GM19438 (cell line): ENCODE data around the gene STAC.

Experiments used
- ATAC-seq: cut with Tn5 transposase; IDR thresholded peaks from one replicate; pipeline ENCODE4 v1.9.1; 2021; ENCODE audit warnings: low read depth; ENCODE audit not compliant: unreplicated experiment

Gene STAC, protein sequence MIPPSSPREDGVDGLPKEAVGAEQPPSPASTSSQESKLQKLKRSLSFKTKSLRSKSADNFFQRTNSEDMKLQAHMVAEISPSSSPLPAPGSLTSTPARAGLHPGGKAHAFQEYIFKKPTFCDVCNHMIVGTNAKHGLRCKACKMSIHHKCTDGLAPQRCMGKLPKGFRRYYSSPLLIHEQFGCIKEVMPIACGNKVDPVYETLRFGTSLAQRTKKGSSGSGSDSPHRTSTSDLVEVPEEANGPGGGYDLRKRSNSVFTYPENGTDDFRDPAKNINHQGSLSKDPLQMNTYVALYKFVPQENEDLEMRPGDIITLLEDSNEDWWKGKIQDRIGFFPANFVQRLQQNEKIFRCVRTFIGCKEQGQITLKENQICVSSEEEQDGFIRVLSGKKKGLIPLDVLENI

DNA sequence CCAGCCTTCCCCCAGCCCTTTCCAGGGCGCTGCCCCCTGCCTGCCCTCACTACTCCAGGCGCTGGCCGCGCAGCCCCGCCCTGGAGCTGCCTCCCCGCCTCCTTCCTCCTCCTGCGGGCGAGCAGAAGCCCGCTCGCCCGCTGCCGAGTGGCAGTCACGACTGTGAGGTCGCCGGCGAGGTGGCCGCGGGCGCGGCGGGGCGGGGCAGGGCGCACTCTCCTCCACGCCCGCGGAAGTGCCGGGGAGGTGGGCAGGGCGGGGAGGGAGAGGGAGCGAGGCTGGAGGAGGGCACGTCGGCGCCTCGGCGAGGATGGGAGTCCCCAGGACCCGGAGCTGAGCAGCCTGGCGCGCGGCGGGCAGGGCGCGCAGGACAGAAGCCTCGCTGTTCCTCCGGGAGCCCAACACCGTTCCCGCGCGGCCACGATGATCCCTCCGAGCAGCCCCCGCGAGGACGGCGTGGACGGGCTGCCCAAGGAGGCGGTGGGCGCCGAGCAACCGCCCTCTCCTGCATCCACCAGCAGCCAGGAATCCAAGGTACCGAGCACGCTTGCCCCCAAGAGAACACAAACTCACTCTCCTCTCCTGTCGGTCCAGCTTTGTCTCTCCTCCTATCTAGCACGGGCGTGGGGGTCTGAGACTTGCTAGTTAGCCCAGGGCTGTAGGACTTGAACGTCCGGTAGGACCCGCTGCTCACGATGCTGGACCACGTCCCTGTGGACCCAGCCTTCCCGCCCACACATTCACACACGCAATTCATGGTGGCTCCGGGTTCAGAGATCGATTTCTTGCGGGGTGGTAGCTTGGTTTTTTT, at the start of gene STAC:
STAC (plus strand) TSS at position 284 of the 811 bp plus-strand sequence; CDS start at position 424, 140 bp downstream.
- no peak for ATAC-seq

DNA sequence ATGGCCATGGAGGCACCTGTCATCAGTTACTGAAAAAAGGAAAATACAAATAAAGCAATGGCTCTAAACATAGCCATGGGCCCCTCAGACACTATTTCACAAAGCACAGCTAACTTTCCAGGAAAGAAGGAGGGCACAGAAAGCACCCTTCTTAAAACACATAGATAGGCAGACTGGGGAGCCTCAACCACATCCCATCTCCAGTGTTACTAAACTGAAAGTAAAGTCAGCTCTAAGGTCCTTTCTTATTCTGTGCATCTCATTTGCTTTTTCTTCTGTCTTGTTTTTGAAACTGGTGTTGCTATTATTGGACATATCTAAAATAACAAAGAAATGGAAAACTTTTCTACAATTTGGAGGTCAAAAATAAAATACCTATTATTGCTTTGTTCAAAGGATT, 48.2 kb upstream of the STAC start:
- no peak for ATAC-seq

GRCh38 chr3:36362216-36362615, 18.1 kb upstream of the STAC start:
- ATAC-seq = no peak

GRCh38 chr3:36362973-36363372, 17.3 kb upstream of the STAC start:
- ATAC-seq = no peak

GRCh38 chr3:36364260-36364659, 16.0 kb upstream of the STAC start:
- ATAC-seq = no peak

- ATAC-seq = no peak
Observed at GRCh38 chr3:36365829-36366228, 14.5 kb upstream of the STAC start.

DNA sequence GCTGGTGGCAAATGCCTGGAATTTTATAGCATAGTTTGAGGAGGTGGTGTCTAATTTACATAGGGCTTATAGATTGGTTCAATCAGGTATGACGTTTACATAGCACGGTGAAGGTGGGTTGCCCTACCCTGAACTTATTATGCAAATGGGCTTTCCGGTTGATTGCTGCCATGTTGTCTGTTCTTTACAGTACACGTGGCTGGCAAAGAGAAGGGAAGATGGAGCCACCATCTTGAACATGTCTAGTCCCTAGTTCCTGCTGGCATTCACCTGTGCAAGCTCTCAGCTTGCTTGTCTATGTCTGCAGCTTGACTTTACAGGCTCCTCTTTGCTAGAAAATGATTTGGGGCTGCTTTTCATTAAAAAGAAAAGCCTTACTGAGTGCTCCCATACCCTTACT, 14.0 kb upstream of the STAC start:
- no peak for ATAC-seq

- ATAC-seq = no peak
Observed at GRCh38 chr3:36367912-36368573, 12.3 kb upstream of the STAC start.

DNA sequence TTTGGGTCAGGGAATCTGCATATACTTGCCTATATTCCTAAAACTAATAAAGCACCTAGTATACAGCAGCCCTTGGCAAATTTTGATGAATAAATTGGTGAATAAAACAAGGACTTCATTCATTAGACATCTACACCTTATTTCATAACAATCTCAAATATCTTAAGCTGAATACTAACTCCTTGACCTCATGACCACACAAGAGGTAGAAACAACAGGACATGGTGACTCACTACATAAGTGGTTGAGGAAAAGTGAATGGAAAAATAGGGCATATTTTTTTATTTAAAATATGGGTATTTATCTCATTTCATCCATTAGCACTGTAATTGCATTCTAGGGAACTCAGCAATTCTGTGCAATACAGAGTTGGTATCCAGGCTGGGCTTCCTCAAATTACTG, 7.8 kb upstream of the STAC start:
- no peak for ATAC-seq

- no peak for ATAC-seq
Observed at GRCh38 chr3:36373084-36373483, 7.2 kb upstream of the STAC start.

- no peak for ATAC-seq
Observed at GRCh38 chr3:36373666-36374065, 6.6 kb upstream of the STAC start.

GRCh38 chr3:36379872-36380220, 458 bp upstream of the STAC start:
- ATAC-seq = no peak

DNA sequence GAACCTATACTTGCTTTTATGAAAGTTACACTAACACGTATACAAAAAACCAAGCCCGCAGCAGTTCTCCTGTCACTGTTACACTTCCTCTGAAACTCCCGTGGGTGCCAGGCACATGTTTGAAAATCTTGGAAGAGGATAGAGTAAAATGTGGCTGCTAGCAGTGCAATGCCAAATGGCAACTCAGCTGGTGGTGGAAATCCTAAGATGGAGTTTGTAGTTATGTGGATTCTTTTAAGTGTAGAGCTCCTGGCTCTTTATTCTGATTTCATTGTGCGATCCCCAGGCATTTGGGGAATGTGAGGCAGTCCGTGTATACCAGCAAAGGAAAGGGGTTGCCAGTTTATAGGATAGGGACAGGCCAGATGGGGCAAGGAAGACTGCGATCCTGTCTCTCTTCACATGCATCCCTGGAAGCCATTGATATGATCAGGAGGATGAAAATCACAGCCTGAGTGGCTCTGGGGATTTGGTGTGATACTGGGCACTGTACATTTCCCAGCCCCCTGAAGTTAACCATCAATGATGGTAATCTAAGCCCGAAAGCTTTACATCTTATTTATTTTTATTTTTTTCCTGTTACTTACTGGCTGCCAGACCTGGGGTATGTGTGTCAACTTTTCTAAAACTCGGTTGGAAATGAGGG, 1.1 kb downstream of the STAC start:
- ATAC-seq = no peak

DNA sequence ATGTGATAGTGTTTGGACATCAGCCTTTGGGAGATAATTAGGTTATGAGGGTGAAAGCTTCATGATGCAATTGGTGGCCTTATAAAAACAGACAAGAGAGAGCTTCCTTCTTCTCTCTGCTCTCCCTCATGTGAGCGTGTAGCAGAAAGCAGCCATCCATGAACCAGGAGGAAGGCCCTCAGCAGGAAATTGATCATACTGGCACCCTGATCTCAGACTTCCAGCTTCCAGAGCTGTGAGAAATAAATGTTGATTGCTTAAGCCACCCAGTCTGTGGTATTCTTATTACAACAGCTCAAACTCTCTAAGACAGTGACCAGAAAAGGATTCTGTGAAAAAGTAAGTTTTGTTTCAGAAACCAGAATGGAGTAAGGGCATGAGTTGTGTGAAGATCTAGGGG, 13.3 kb downstream of the STAC start:
- no peak for ATAC-seq

DNA sequence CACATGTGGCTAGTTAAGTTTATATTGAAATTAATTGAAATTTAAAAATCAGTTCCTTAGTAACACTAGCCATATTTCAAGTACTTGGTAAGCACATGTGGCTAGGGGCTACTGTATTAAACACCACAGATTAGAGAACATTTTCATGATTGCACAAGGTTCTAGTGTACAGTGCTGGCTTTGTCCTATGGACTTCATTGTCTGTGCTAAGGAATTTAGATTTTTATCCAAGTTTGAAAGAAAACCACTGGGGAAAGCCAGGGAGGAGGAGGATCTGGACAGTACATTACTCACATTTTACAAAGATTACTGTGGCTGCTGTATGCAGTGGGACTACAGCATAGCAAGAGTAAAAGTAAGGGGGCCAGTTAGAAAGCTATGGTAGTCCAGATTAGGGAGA, 13.9 kb downstream of the STAC start:
- no peak for ATAC-seq

GRCh38 chr3:36397841-36398240, 17.5 kb downstream of the STAC start:
- no peak for ATAC-seq

DNA sequence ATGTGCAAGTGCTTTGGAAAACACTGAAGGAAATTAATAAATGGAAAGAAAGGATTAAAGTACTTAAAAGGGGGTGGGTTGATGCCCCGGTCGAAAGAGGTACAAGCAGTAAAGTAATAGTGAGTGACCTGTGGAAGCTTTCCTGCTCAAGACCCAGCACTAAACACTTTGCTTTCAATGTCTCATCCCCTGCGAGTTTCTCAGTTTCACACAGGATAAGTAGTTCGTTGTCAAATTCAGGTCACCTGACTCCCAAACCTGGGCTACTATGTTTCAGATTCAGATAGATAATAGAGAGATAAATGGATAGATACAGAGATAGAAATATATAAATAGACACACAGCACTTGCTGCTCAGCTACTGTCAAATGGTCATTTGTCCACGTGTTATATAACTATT, 19.6 kb downstream of the STAC start:
- no peak for ATAC-seq

GRCh38 chr3:36401056-36401455, 20.8 kb downstream of the STAC start:
- ATAC-seq = no peak

DNA sequence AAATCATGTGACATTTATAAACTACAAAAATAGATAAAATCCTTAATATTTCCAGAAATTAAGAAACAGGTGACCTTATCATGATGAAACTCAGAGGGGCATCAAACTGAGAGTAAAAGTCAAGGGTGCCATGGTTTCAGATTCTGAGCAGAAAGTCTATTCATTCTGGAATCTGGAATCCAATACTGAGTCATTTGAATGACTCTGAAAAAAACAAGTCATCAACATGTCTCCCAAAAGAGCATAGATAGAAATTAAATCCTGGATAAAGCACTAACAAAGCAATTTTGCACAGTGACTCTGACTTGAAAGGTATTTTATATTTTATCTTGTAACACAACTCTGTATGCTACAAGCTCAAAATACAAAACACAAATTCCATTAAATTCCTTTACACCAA, 23.4 kb downstream of the STAC start:
- no peak for ATAC-seq

GRCh38 chr3:36405190-36405589, 24.9 kb downstream of the STAC start:
- no peak for ATAC-seq

DNA sequence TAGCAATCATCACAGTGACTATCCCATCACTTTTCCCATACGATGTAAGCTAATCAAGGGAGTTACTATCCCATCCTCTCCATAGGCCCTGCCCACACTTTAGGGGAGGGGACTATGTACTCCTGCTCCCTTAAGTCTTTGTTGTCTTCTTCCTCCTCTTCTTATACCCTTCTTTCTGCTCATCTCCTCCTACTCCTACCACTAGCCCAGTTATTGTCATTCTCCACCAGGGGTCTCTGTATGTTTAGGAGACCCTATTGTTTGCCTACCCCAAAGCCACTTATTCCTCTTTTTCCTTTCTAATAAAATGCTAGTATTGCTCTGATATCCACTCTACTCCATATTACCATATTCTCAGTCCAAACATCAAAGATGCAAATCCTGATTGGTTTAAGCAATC, 27.8 kb downstream of the STAC start:
- ATAC-seq = no peak
